K562 (cell line): ENCODE data around the gene LRRC4B. TPM values are rescaled to one million over a fixed set of nuclear protein-coding genes. Genes with fewer than 3 reads are reported as not detected.

Experiments used
- ASH1L ChIP-seq: fragments of 450-650 bp; IDR thresholded peaks from 2 replicates; pipeline ENCODE4 v1.6.1; 2018; ENCODE audit warnings: borderline replicate concordance, mild to moderate bottlenecking, low read depth; ENCODE audit not compliant: partially characterized antibody
- CHCHD3 ChIP-seq: fragments of 250-450 bp; sonication (Bioruptor Pico); IDR thresholded peaks from 2 replicates; pipeline ENCODE4 v2.1.2; 2022; ENCODE audit warnings: mild to moderate bottlenecking
- CXXC5 ChIP-seq: fragments of 250-450 bp; sonication (Bioruptor Pico); IDR thresholded peaks from 2 replicates; pipeline ENCODE4 v1.8.0; 2022; ENCODE audit warnings: inconsistent platforms, mild to moderate bottlenecking, moderate library complexity
- E2F8 ChIP-seq: fragments of 450-650 bp; IDR thresholded peaks from 2 replicates; pipeline ENCODE4 v1.7.1; 2018; ENCODE audit warnings: mild to moderate bottlenecking, low read depth; ENCODE audit not compliant: partially characterized antibody
- GTF2E2 ChIP-seq: fragments of 200-800 bp; sonication (Bioruptor generic); IDR thresholded peaks from 2 replicates; pipeline ENCODE4 v1.6.1; 2016; ENCODE audit warnings: missing genetic modification characterization, missing compliant biosample characterization
- MAX ChIP-seq: sonication (generic); formaldehyde crosslinking; IDR thresholded peaks from 2 replicates; pipeline ENCODE4 v1.9.0; 2022; ENCODE audit warnings: mild to moderate bottlenecking, missing genetic modification reagents
- MNT ChIP-seq, 2 experiments: fragments of 450-650 bp; conservative IDR thresholded peaks; 2 replicates each; pipeline ENCODE4 v1.6.1; 2017; ENCODE audit warnings: mild to moderate bottlenecking in 2 of 2, moderate library complexity in 2 of 2
- NFYB ChIP-seq: IDR thresholded peaks from 2 replicates; pipeline ENCODE4 v1.6.1; 2011; ENCODE audit warnings: mild to moderate bottlenecking, moderate library complexity; ENCODE audit not compliant: insufficient read length; ENCODE audit errors: extremely low read depth
- PTTG1 ChIP-seq: fragments of 450-650 bp; IDR thresholded peaks from 2 replicates; pipeline ENCODE4 v1.6.1; 2016; ENCODE audit warnings: low read depth, mild to moderate bottlenecking, missing genetic modification characterization, missing compliant biosample characterization
- RNF2 ChIP-seq: sonication (generic); IDR thresholded peaks from 2 replicates; pipeline ENCODE4 v1.6.1; 2016
- RUNX1 ChIP-seq: sonication (generic); IDR thresholded peaks from 2 replicates; pipeline ENCODE4 v1.6.1; 2016; ENCODE audit warnings: antibody characterized with exemption, low read depth
- SAP30 ChIP-seq: fragments of 200-600 bp; sonication (generic); IDR thresholded peaks from 2 replicates; pipeline ENCODE4 v1.6.1; 2012; ENCODE audit warnings: borderline replicate concordance, low read depth, mild to moderate bottlenecking, moderate library complexity, low read length, control low read depth, inconsistent platforms; ENCODE audit not compliant: insufficient read depth, poor library complexity, severe bottlenecking
- SMARCC2 ChIP-seq: fragments of 450-650 bp; IDR thresholded peaks from 2 replicates; pipeline ENCODE4 v1.6.1; 2017; ENCODE audit warnings: antibody characterized with exemption, moderate library complexity, mild to moderate bottlenecking, low read depth
- ZBTB33 ChIP-seq: sonication (generic); formaldehyde crosslinking; IDR thresholded peaks from 2 replicates; pipeline ENCODE4 v1.8.1; 2023; ENCODE audit warnings: mild to moderate bottlenecking, missing genetic modification reagents
- ZFP91 ChIP-seq: sonication (generic); formaldehyde crosslinking; IDR thresholded peaks from 2 replicates; pipeline ENCODE4 v1.8.0; 2022; ENCODE audit warnings: mild to moderate bottlenecking, missing genetic modification reagents
- ZNF146 ChIP-seq: IDR thresholded peaks from one replicate; pipeline ENCODE4 v1.6.1; 2018; ENCODE audit warnings: missing compliant biosample characterization; ENCODE audit not compliant: unreplicated experiment
- ZNF431 ChIP-seq: sonication (generic); formaldehyde crosslinking; IDR thresholded peaks from 2 replicates; pipeline ENCODE4 v1.8.0; 2022; ENCODE audit warnings: mild to moderate bottlenecking, missing genetic modification reagents
- ZNF511 ChIP-seq: sonication (generic); formaldehyde crosslinking; IDR thresholded peaks from 2 replicates; pipeline ENCODE4 v1.8.0; 2022; ENCODE audit warnings: mild to moderate bottlenecking, missing genetic modification reagents
- polyA plus RNA-seq, 8 experiments: library from polyadenylated mRNA; depleted of rRNA in 4 of 8; stranded (reverse) in 5 of 8; unstranded in 3 of 8; fragments of >200 nt; fragmentation: Nextera tagmentation in 2 of 8; fragmentation: Illumina TruSeq in 1 of 8; extraction: Ambion mirVana in 2 of 8; extraction: Trizol in 1 of 8; gene quantifications; 2 replicates each; pipeline versions ENCODE4 v1.2.1 to v1.2.3, GENCODE V29; 2011 to 2014; ENCODE audit warnings: inconsistent platforms in 1 of 8, missing spikeins in 1 of 8
- total RNA-seq, 7 experiments: library from RNA; depleted of rRNA in 6 of 7; stranded (reverse); fragments of >200 nt in 6 of 7; fragmentation: Illumina TruSeq in 2 of 7; extraction: Trizol in 2 of 7; gene quantifications; 2 replicates each; pipeline versions ENCODE4 v1.2.1 to v1.2.3, GENCODE V29; 2011 to 2021; ENCODE audit warnings: low replicate concordance in 1 of 7

LRRC4B gene
- total and polyA plus RNA-seq, 9 of the 15 experiments (the other 6 are each of a cell fraction or from before 2014, with no cell fraction given) = 0.18 to 9.6 (median 2.9) TPM; not detected in 2

- peak; percentile 42 to 78; a peak in 3 of 4 replicates for TF ChIP-seq MNT (conservative IDR thresholded peaks at IDR 0.05)
- no peak for TF ChIP-seq MAX (CRISPR knock-in tag)
- peak; percentile 47 for TF ChIP-seq E2F8
- peak; percentile 62; the same call in 1 of the 2 replicates for TF ChIP-seq RUNX1
- TF ChIP-seq NFYB = no peak
- TF ChIP-seq SAP30 = no peak
- no peak for TF ChIP-seq ZFP91 (CRISPR knock-in tag)
- TF ChIP-seq CXXC5 (CRISPR knock-in tag) = peak; percentile 84
- TF ChIP-seq ZNF431 (CRISPR knock-in tag) = no peak
- TF ChIP-seq ZNF511 (CRISPR knock-in tag) = no peak
- TF ChIP-seq ZNF146 (CRISPR knock-in tag) = no peak
- TF ChIP-seq ASH1L = no peak
- TF ChIP-seq GTF2E2 (tag) = peak; percentile 22; the same call in 1 of the 2 replicates
- peak; percentile 98 for TF ChIP-seq SMARCC2
- peak; percentile 95 for TF ChIP-seq RNF2
- no peak for TF ChIP-seq PTTG1 (tag)
- TF ChIP-seq ZBTB33 (CRISPR knock-in tag) = 0 out of 2 replicates have a peak, but pooled peaks have one; percentile 23
- no peak for TF ChIP-seq CHCHD3 (CRISPR knock-in tag)
Observed at GRCh38 chr19:50601407-50602088, 33.3 kb upstream of the LRRC4B start (continued).
